HG02870 (cell line): Measurements from ENCODE around the gene ZNF544.
"Not testable (repeated sequence)": the region's sequence is repeated elsewhere in the genome, so short reads cannot be mapped to it uniquely, and the experiment has no call there.

Experiments
- ATAC-seq: cut with Tn5 transposase; IDR thresholded peaks from one replicate; pipeline ENCODE4 v1.9.1; 2021; ENCODE audit warnings: mild to moderate bottlenecking, moderate library complexity; ENCODE audit not compliant: unreplicated experiment

Gene ZNF544

GRCh38 chr19:58304748-58305064 lies 76.0 kb downstream of the ZNF544 start:
- ATAC-seq: no peak

DNA sequence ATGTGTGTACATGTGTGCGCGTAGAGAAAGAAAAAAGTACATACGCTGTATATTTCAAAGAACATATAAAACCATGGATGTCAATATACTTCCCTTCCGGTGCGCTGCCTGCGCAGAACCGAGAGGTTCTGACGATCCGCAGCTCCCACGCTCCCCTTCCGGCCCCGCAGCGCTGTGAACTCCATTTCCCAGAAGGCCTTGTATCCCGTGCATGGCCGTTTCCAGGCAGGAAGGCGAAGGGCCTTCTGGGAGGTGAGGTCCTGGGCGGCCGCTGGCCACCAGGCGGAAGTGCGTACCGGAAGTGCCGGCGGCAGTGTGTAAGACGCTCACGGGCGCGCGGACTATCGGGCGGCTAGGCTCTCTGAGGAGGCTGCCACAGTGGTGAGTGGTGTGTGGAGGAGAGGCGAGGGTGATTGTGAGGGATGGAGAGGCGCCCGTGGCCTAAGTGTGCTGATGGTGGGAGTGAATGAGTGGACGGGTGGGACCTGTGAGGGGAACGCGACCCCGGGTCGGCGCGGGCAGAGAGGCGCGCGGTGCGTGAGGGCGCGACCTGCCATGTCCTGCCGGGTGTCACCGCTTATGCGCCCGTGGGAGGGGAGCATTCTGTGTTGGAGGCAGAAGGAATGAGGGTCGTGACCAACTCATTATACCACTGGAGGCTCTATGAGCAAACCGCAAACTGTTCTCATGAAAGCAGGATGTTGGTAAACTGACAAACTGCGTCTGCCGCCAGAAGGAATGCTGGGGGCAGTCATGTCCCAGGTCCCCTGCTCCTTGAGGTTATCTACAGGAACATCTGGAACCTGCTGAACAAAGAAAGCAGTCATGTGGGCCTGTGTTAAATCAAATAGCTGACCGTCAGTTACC lies 76.6 kb downstream of the ZNF544 start, which contains the start of gene ERVK3-1:
TSS of gene ERVK3-1 (plus strand) at position 313 of the 867 bp plus-strand sequence. CDS start 6,792 bp downstream, outside the sequence.
- peak; percentile 93 for ATAC-seq

- no peak for ATAC-seq
Observed at GRCh38 chr19:58305932-58306323, 77.2 kb downstream of the ZNF544 start.

DNA sequence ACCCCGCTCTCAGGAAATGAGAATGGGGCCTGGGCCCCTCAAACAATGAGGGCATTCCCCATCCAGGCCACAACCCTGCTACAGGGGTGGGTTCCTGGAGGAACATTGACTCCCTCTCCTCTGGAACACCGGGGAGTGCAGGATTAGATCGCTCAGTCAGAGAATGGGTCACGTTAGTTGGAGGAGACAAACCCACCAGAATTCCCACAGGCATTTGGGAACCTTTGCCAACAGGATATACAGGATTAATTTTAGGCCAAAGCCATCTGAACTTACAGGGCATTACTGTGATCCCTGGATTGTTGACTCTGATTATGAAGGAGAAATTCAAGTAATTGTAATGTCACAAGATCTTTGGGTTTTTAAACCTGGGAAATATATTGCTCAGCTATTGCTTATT lies 79.0 kb downstream of the ZNF544 start:
- ATAC-seq: no peak

GRCh38 chr19:58310685-58311084 lies 82.0 kb downstream of the ZNF544 start:
- ATAC-seq: not testable (repeated sequence)

DNA sequence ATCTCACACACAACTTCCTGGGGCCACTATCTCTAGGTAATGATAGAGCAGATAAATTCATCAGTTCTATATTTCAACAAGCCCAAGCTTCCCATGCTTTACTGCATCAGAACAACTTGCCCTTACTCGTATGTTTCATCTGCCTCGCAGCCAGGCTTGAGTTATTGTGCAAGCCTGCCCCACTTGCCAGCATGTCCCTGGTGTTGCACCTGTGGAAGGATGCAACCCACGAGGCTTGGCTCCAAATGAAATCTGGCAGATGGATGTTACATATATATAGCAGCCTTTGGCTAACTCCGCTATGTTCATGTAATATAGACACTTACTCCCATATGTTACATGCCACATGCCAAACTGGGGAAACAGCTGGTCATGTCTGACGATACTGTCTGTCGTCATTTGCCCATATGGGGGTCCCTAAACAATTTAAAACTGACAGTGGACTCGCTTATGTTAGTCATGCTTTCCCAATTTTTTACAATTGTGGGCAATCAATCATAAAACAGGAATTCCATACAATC lies 82.7 kb downstream of the ZNF544 start:
- no peak for ATAC-seq
